Large intestine (tissue), 3 donors: ENCODE measurements around the gene CRYBG1. TPM values are rescaled to one million over a fixed set of nuclear protein-coding genes. Genes with fewer than 3 reads are reported as not detected.
"Not testable (repeated sequence)": the region's sequence is repeated elsewhere in the genome, so short reads cannot be mapped to it uniquely, and the experiment has no call there.

Experiments
- DNase-seq, 2 donors: peaks; one replicate each; pipeline versions ENCODE4 v3.0.0 to v3.0.0-alpha.2; 2013
- H3K27ac ChIP-seq: one replicate; pipeline ENCODE4 v1.5.1; 2013; ENCODE audit warnings: low read length
- H3K27me3 ChIP-seq: 2 replicates; pipeline ENCODE4 v1.6.1; 2013; ENCODE audit warnings: low read length; ENCODE audit not compliant: control insufficient read depth, insufficient read depth
- H3K36me3 ChIP-seq: 2 replicates; pipeline ENCODE4 v1.6.1; 2013; ENCODE audit warnings: low read length; ENCODE audit not compliant: control insufficient read depth, insufficient read depth
- H3K4me1 ChIP-seq: one replicate; pipeline ENCODE4 v1.6.1; 2013; ENCODE audit warnings: low read length; ENCODE audit not compliant: control insufficient read depth, insufficient read depth
- H3K4me3 ChIP-seq: one replicate; pipeline ENCODE4 v1.5.1; 2013; ENCODE audit warnings: low read length
- H3K9me3 ChIP-seq: one replicate; pipeline ENCODE4 v1.6.1; 2013; ENCODE audit warnings: mild to moderate bottlenecking, low read depth, low read length, moderate library complexity; ENCODE audit not compliant: control insufficient read depth
- WGBS: methylation state at CpG from one replicate; pipeline ENCODE4 v1.1.5; 2013; ENCODE audit warnings: low lambda C conversion rate; ENCODE audit not compliant: insufficient coverage; 5-methylcytosine and 5-hydroxymethylcytosine counted together
- polyA plus RNA-seq: library from polyadenylated mRNA; unstranded; fragments of 120-200 nt; gene quantifications from one replicate; pipeline ENCODE4 v1.2.1, GENCODE V29; 2013

CRYBG1 gene
- polyA plus RNA-seq, 1 donor: 26.5 TPM

- H3K4me1 ChIP-seq: peaks cover 14% of the 10 kb centered on the region
These were observed 151.8 kb downstream of the CRYBG1 start for GRCh38 chr6:106512048-106512967.

DNA sequence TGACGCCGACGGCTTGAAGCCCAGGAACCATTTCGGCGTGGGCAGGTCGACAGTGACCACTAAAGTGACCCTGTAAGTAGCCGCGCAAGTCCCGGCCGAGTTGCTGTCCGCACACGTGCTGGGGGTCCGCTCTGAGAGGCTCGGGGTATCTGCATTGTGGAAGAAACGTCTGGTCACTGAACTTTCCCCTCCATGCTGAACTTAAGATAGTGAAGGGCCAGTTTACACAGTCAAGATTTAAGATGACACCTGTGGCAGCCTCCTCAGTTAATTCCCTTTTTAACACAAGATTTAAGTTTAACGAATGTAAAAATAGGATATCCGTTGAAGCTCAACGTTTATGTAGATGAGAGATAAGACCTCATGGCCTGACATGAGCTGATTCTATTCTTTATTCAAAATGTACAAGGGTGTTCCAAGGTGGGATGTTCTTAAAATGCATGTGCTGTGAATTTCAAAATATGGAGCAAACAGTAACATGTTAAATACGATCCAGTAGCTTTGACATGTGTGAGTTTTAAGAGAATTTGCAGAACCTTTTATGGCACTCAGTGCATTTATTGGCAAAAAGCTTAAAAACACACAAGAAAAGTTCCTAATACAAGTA, 152.6 kb downstream of the CRYBG1 start:
- Histone ChIP-seq H3K4me3 (peak overlapping the region; percentile 55), H3K27me3 (peaks cover 36% of the 10 kb centered on the region), H3K36me3 (no peaks in the 10 kb centered on the region), H3K9me3 (peaks cover 9% of the 10 kb centered on the region), H3K4me1 (peaks cover 14% of the 10 kb centered on the region), H3K27ac (peak overlapping the region; percentile 85)
- 0% methylated on average over 1 of the region's 19 CpGs for WGBS
- peak in 1 of 2 donors; percentile 55 for DNase-seq

More at GRCh38 chr6:106512048-106512967, 151.8 kb downstream of the CRYBG1 start:
- H3K4me3 ChIP-seq: peak overlapping the region; percentile 55
- no CpG with 5 or more reads among the region's 90 CpGs for WGBS
- peak overlapping the region; percentile 85 for H3K27ac ChIP-seq
- no peaks in the 10 kb centered on the region for H3K36me3 ChIP-seq
- peaks cover 9% of the 10 kb centered on the region for H3K9me3 ChIP-seq
- peak; percentile 85 to 95 for DNase-seq
- H3K27me3 ChIP-seq: peaks cover 36% of the 10 kb centered on the region

GRCh38 chr6:106513808-106514582, 153.5 kb downstream of the CRYBG1 start:
- H3K36me3 ChIP-seq: no peaks in the 10 kb centered on the region
- peaks cover 9% of the 10 kb centered on the region for H3K9me3 ChIP-seq
- peaks cover 14% of the 10 kb centered on the region for H3K4me1 ChIP-seq
- peaks cover 36% of the 10 kb centered on the region for H3K27me3 ChIP-seq
- DNase-seq: peak in 1 of 2 donors; percentile 72
- no CpG with 5 or more reads among the region's 3 CpGs for WGBS
- H3K27ac ChIP-seq: peak overlapping the region; percentile 85
- no peak overlapping the region for H3K4me3 ChIP-seq

- peaks cover 12% of the 10 kb centered on the region for H3K4me1 ChIP-seq
- H3K27ac ChIP-seq: peak overlapping the region; percentile 85
- peaks cover 5% of the 10 kb centered on the region for H3K36me3 ChIP-seq
- peaks cover 33% of the 10 kb centered on the region for H3K27me3 ChIP-seq
- DNase-seq: no peak
- H3K9me3 ChIP-seq: peaks cover 9% of the 10 kb centered on the region
- 71% methylated on average over 1 of the region's 2 CpGs for WGBS
- no peak overlapping the region for H3K4me3 ChIP-seq
These were observed 154.0 kb downstream of the CRYBG1 start for GRCh38 chr6:106514583-106514885.

GRCh38 chr6:106515582-106515981, 155.1 kb downstream of the CRYBG1 start:
- not testable (repeated sequence) for H3K27ac ChIP-seq, H3K4me1 ChIP-seq, DNase-seq, H3K4me3 ChIP-seq, H3K9me3 ChIP-seq
- no CpG with 5 or more reads among the region's 3 CpGs for WGBS
- peaks cover 22% of the 10 kb centered on the region for H3K27me3 ChIP-seq
- peaks cover 15% of the 10 kb centered on the region for H3K36me3 ChIP-seq

- Histone ChIP-seq H3K27me3 (peaks cover 14% of the 10 kb centered on the region), H3K4me1 (no peaks in the 10 kb centered on the region), H3K4me3 (no peak overlapping the region), H3K9me3 (peaks cover 4% of the 10 kb centered on the region), H3K27ac (no peak overlapping the region), H3K36me3 (peaks cover 17% of the 10 kb centered on the region)
- no peak for DNase-seq
- no CpG with 5 or more reads among the region's 4 CpGs for WGBS
These were observed 156.1 kb downstream of the CRYBG1 start for GRCh38 chr6:106516616-106517015.

- Histone ChIP-seq H3K36me3 (peaks cover 17% of the 10 kb centered on the region), H3K4me3 (no peak overlapping the region), H3K9me3 (no peaks in the 10 kb centered on the region), H3K27me3 (peaks cover 3% of the 10 kb centered on the region), H3K4me1 (no peaks in the 10 kb centered on the region), H3K27ac (no peak overlapping the region)
- WGBS: no CpG with 5 or more reads among the region's 2 CpGs
- DNase-seq: no peak
These were observed 157.2 kb downstream of the CRYBG1 start for GRCh38 chr6:106517706-106518105.

DNA sequence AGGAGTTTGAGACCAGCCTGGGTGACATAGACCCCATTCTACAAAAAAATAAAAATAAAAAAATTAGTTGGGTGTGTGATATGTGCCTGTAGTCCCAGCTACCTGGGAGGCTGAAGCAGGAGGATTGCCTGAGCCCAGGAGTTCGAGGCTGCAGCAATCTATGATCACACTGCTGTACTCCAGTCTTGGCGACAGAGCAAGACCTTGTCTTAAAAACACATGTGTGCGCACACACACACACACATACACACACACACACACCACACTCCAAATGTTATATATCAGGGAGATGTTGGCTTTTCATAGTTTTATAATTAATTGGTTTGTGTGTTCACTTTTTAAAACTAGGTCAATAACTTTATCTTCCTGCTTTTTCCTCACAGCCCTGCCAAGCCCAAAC, 158.2 kb downstream of the CRYBG1 start:
- Histone ChIP-seq H3K4me1 (no peaks in the 10 kb centered on the region), H3K4me3 (no peak overlapping the region), H3K27ac (no peak overlapping the region), H3K9me3 (no peaks in the 10 kb centered on the region), H3K27me3 (no peaks in the 10 kb centered on the region), H3K36me3 (peaks cover 17% of the 10 kb centered on the region)
- WGBS: no CpG with 5 or more reads among the region's 3 CpGs
- no peak for DNase-seq

GRCh38 chr6:106519460-106520394, 159.2 kb downstream of the CRYBG1 start:
- H3K36me3 ChIP-seq: peaks cover 17% of the 10 kb centered on the region
- no peak for DNase-seq
- H3K4me1 ChIP-seq: no peaks in the 10 kb centered on the region
- no peaks in the 10 kb centered on the region for H3K9me3 ChIP-seq
- H3K27me3 ChIP-seq: no peaks in the 10 kb centered on the region
- no peak overlapping the region for H3K4me3 ChIP-seq
- H3K27ac ChIP-seq: no peak overlapping the region
- WGBS: 60% methylated on average over 1 of the region's 14 CpGs
